Cortex of kidney (tissue), 1 donor: Measurements from ENCODE around the gene NSDHL.
A peak's percentile ranks its signal among the peaks of the same experiment; 100 is the strongest.
"Not testable (repeated sequence)": the region's sequence is repeated elsewhere in the genome, so short reads cannot be mapped to it uniquely, and the experiment has no call there.

Experiments used
- DNase-seq: peaks from one replicate; lab custom pipeline; 2025; lab: John Stamatoyannopoulos, UW

The NSDHL gene

DNA sequence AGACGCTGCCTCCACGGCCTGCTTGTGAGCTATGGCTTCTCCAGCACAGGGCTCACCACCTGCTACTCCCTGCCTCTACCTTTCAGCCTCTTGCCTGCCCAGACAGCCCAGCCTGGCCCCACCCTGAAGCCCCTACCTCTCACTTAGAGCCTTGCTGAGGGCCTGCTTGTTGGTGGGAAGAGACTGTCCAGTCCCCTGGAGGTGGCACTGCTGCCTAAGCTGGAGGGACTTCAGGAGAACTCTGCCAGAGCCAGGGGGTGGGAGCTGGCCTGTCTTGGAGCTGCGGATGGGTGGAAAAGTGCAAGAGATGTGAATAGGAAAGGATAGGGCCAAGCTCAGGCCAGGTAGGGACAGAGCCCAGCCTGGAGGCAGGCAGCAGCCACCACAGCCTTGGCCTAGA is 64.3 kb downstream of the NSDHL start:
- no peak for DNase-seq

DNA sequence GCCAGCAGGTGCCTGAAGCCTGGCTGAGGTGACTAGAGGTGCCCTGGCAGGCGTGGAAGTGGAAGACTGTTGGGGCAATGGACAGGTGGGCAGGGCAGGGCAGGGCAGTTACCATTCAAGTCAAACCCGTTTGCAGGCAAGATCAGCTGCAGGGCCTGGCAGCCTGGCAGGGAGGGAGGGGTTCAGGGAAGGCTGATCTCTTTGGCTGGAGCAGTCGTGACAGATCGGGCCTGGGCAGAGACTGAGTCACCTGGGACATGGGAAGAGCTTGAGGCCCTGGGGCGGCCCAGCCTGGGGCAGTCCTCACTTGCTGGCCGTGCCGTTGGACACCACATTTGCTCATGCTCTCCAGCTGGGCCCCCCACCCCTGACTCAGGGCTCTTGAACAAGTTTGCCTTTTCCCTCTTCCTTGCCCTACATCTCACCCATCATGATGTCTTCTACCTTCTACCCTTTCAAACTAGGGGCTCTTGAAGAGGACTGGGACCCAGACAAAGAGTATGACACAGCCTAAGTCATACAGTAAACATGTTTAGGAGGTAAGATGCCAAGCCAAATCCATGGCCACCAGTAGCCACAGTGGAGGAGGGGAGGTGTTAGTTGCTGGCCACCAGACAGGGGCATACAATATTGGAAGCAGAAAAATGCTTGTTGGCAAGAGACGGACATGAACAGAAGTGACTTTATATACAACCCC is 65.0 kb downstream of the NSDHL start:
- DNase-seq = no peak

DNA sequence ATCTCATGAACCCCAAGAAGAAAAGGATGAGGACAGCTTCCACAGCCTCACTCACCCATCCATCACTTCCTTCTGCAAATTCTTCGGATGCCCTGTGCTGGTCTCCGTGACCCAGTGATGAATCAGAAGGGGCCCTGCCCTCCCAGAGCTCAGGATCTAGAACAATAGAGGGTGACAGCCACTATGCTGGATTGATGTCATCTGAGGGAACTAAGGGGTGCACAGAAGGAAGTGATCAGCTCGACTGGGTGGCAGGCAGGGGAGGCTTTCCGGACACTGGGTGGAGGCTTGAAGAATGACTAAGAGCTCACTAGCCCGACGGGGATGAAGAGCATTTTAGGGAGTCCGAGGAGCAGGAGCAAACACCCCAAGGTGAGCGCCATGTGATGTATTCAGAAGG is 65.6 kb downstream of the NSDHL start:
- DNase-seq = no peak

DNA sequence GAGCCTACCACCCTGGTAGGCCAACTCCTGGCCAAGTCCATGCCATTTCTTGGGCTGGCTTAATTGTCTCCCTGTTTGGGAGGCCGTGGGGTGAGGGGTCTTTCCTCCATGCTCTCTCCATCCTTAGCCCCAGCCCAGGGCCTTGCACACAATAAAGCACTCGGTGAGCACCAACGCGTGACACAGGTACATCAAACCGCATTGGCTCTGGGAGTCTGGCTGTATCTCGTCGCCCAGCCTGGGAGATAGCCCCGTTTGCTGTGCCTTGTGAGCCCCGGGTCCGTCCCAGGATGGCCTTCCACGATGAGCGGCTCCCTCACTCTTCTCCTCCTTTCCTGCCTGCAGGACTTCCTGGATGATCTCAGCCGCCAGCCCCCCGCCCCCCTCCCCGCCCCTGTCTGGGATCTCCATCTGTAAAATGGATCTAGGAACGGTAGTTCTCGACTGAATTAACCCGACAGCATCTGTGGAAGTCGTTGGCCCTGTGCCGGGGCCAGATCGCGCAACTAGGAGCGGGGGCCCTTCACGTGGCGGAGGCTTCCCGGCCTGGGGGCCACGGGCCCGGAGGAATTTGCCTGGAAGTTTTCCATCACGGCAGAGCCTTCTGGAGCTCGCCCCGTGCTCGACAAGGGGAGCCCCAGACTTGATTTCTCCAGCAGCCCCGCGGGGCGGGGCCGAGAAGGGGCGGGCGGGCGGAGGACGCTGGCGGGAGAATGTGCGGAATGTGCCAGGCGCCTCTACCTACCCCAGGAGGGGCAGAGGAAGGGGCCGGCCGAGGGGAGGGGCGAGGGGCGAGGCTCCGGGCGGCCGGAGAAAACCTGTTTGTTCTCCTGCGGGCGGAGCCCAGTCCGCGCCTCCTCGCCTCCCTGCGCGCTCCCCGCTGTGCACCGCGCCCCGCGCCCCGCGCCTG is 66.6 kb downstream of the NSDHL start, which contains the start of gene ZNF185:
ZNF185 (plus strand) TSS at position 846 of the 910 bp plus-strand sequence. CDS start 16,423 bp downstream, outside the sequence.
- DNase-seq = peak; percentile 4

DNA sequence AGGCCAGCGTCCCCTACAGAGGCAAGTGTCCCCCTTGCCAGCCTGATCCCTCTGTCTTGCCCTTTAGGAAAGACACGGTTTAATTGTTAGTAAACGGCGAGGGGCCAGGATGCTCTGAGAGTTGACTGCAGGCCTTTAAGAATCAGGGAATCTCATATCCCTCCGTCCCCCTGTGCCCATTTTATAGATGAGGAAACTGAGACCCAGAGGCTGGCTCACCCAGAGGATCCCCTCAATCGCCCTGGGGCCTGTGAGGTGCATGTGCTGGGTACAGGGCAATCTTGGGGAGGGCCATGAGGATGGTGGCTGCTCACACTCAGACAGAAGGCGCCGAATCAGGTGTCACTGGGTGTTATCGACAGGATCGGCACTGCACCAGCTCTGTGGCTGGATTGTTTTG is 67.6 kb downstream of the NSDHL start:
- no peak for DNase-seq

DNA sequence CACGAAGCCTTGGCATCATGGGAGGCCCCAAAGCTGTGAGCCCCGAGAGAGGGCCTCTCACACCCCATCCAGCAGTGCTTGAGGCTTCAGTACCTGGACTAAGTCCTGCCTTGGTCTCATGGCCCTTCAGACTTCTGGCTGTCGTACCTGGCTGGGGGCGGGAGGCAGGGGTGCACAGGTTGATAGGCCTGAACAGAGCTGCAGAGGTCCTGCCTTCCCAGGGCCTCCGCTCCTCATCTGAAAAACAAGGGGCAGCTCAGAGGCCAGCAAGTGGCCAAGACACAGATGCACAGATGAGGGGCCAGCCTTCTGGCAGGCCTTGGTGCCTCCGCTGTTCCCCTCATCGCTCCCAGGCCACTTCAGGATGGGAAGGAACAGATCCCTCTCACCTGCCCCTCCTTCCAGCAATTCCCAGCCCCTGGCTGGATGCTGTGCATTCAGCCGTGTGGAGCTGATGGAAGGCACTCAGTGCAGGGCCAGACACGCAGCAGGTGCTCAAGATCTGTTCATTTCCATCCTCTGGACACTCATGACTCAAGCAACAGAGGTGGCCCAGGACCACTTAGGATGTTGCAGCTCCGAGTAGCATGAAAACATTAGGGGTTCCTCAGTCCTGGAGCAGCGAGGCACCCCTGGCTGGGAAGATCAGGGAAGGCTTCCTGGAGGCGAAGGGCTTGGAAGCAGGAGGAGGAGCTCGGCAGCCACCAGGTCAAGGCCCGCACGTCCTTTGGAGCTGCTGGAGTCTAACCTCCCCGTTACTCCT is 68.4 kb downstream of the NSDHL start:
- no peak for DNase-seq

DNA sequence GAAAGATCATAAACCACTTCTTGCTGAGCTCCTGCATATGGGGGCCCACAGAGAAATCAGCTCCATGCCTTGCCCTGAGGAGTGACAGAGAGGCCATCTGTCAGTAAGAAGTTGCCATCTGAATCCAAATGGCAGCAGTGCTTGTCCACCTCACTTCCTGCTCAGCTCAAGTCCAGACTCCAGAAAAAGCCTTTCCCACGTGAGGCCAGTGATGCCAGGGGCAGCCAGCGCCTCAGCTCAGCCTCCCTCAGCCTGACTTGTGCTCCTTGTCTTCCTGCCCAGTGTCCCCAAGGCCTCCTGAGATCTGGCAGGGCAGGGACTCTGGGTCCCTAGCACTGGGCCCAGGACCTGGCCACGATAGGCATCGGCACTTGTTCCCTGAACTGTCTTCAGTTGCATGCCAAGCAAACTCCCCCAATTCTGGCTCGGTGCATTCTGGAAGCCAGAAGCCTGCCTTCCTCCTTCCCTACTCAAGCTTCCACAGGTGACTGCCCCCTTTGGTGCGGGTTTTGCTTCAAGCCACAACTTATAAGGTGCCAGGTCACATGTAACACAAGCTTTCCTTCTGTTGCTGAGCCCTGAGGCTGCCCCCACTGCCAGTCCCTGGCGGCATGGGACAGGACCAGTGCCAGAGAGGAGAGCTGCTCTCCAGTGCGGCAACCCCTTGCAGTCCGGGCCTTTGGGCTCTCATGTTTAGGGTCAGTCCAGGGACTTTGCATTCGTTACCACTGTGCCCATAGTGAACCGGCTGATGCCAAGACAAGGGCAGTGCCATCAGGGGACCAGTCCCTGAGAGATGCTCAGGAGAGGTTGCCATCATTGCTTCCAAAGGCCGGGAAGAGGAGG is 69.2 kb downstream of the NSDHL start:
- DNase-seq = no peak

DNA sequence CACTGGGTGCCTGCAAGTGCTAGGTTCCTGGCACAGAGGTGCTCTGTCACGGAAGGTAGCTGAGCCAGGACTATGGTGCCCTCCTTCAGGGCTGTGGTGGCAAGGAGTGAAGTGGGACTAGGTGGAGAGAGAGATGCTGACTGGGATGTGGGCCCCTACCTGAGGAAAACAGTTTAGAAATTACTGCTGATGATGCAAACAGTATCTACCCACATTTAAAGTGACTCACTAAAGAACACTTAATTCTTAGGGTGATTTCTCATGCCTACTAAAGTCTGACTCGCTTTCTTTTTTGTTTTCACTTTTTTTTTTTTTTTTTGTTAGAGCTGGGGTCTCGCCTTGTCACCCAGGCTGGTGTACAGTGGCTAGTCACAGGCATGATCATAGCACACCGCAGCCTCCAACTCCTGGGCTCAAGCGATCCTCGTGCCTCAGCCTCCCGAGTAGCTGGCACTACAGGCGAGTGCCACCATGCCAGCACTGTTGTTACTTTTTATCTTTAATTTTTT is 70.1 kb downstream of the NSDHL start:
- DNase-seq = no peak

DNA sequence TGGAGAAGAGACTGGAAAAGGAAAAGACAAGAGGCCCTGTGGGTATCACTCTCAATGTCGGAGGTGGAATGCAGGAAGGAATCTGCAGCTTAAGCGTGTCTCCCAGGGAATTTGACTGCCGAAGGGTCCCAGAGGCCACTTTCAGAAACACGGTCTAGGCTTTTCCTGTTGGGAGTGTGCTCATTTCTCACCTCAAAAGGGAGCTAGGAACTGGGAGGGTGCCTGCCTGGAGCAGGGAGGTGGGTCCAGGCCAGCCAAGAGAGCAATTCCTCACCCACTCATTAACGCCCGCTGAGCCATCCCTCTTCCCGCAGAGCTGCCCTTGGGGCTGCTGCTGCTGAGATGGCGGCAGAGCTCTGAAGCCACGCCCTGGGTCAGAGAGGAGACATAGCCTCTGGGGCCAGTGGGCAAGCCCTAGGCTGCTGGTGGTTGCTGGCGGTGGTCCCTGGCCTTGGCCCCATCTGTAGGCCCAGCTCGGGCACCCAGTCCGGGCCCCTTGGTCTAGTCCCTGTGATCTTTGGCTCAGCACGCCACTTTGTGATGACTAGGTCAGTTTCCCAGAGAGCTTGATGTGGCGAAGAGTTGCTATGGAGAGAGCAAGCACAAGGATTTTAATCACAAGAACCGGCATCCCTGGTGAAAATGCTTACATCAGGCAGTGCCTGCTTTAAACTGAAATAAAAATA is 71.1 kb downstream of the NSDHL start:
- DNase-seq = no peak

DNA sequence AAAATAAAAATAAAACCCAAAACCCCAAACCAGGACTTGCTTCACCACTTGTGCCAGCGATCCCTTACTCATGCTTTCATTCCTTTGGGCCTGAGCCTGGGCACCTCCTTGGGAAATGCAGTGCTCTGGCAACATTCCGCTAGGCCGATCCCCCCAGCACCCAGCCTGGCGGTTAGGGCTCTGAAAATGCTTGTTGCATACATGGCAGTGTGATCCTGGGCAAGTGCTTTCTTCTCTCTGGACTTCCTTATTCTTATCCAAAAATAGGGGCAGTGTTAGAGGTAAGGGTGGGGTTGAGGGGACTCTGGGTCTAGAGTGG is 71.6 kb downstream of the NSDHL start:
- DNase-seq = no peak

DNA sequence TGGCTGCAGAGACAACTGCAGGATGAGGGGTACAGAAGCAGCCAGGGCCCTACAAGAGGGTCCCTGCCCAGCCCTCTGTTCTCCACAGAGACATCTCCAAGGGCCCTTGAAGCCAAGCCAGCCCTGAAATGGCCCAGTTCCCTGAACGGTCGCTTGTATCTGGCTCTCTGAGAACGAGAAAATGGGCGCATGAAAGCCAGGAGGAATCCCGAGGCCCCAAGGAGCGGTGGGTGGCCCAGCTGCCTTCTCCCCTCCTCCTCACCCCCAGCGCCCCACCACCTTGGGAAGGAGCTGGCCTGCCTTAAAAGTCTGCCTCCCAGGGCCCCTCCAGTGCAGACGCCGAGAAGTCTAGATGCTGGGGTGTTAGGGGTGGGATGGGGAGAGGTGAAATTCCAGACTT is 72.7 kb downstream of the NSDHL start:
- DNase-seq = no peak

DNA sequence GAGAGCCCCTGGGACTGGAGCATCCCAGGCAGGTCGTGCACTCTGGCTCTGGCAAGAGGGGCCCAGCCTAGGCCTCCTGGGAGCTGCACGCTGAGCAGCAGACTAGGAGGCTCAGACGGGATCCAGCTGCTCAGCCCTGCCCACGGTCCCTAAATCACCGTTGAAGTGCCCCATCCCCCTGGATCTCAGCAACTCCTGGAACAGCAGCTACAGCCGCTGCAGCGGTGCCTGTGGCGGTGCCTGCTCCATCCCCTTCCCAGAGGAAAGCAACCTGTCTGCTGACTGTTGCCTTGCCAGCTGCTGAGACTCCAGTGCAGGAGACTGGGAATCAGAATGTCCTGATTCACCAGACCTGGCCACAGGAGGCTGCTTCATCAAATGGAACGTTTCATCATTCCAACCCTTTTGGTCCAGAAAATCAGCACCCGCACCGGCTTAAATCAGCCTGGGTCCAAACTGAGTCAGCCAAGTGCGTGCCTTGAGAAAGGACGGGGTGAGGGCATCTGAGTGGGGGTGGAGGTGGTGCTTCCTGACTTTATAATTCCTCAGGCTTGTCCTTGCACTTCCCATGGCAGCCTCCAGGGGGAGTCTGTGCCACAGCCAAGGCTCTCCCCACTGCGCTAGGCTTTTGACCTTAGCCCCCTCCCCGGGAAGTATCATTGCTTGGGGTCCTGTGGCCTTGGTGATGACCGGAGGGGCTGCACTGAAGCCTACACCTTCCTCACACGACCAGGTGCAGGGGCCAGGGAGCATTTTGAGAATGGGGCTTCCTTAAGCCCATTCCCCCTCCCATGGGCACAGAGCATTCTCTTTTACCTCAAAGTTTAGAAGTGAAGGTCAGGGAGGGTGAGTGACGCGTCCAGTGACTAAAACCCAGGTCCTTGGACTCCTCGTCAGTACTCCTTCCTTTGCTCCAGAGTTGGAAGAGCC is 73.6 kb downstream of the NSDHL start:
- no peak for DNase-seq

DNA sequence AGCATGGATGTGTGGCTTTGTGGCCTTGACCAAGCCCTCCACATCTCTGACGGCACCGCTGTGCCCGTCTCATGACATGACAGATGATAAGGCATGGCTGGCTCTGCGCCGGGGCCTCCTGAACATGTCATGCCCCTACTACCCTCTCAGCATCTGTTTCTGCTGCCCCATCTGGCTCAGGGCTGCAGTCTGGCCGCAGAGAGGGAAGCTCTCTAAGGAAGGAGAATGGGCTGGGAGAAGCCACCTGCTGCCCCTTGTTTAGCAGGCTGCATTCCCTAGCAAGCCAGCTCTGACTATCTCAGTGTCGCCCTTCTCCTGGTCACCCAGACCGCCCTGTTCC is 74.2 kb downstream of the NSDHL start:
- DNase-seq = no peak

DNA sequence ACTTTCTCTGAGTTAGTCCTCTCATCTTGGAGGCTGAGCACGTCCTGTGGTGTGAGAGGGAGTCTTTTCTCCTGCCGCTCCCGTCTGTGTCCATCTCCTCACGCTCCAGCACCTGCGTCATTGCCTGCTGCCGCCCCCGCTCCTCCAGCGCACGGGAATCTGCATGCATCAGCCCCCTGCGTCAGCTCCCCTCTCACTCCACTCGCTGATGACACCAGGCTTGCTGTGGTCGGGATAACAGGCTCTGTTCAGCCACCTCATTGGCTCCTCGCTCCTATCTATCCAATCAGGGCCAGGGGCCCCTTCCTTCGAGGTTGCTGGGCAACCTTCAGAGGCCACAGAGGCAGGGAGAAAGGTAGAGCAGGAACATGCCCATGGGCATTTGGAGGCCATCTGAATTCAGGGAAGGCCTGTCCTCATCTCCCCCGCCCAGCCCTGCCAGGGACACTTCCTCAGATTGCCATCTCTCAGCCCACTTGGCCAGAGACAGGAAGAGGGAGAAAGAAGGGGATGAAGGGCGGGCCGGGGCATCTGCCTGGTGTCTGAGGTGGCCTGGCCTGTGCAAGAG is 76.3 kb downstream of the NSDHL start:
- DNase-seq = no peak

DNA sequence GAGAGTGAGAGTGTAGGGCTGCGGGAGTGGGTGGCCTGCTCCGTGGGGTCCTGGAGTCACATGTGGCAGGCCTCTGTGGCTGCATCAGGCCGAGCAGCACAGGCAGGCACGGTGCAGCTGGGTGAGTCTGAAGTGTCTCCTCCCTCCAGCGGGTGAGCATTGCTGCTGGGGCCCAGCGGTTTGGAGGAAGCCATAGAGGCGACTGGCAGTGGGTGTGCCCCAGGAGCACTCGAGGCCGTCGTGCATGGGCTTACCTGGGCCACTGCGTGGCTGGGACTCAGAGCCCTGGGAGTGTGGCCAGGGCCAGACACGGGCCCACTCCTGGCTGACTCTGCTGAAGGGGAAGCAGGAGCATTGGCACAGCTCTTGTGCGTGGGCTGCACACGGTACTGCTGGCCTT is 77.6 kb downstream of the NSDHL start:
- DNase-seq = no peak

DNA sequence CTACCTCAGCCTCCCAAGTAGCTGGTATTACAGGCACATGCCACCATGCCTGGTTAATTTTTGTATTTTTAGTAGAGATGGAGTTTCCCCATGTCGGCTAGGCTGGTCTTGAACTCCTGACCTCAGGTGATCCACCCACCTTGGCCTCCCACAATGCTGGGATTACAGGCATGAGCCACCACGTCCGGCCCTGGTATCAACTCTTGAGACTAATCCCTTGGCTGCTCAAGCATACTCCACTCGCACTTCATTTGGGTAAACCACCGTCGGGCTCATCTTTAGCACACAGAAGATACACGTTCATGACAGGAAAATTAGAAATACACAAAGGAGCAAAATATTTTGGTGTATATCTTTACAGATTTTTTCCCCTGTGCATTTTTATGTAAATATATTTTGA is 79.2 kb downstream of the NSDHL start:
- not testable (repeated sequence) for DNase-seq

DNA sequence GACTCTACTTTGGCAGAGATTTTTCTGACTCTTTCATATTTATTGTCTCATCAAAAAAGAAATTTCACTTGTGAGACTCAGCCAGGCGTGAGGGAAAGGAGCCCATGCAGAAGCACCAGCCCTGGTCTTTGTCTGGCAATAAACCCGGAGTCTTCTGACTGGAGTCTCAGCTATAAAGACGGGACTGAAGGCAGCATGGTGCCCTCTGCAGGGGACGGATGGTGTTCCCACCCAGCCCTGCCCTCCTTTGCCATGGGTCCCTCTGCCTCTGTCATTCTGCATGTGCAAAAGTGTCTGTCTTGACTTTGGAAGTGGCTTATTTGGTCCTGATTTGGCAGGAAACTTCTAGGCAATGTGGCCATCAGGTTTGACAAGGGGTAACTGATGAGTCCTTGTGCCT is 81.2 kb downstream of the NSDHL start:
- no peak for DNase-seq

DNA sequence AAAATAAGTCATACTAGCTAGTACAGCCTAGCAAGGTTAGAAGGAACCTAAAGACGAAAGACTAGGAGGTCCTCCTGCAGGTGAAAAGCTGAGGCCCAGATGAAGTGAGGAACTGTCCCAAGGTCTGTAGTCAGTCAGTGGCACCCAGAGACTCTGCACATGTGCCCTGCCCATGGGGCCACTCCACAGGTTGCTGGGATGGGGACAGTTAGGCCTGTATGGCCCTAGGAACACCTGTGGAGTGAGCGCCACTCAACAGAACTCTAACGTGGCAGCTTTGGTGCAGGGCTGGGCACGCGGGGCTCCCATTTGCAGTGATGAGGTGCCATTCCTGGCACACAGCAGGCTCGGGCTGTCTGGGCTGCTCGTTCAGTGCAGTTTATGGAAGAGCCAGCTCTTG is 81.8 kb downstream of the NSDHL start:
- DNase-seq = no peak

DNA sequence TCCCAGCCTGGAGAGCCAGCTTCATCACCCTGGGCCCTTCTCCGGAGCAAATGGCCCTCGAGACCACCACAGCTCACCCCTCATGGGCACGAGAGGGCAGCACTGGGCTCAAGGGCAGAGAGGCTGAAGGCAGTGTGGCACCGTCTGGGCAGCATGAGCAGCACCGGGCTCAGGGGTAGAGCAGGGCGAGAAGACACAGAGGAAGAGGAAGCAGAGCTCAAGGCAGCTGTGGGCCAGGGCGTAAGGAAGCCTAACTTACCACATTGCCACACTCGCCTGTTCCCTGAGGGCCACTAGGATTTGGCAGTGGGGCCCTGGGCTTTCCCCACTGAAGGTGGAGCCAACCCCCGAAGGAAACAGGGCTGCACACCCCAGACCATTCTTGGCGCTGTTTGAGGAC is 82.5 kb downstream of the NSDHL start:
- no peak for DNase-seq

DNA sequence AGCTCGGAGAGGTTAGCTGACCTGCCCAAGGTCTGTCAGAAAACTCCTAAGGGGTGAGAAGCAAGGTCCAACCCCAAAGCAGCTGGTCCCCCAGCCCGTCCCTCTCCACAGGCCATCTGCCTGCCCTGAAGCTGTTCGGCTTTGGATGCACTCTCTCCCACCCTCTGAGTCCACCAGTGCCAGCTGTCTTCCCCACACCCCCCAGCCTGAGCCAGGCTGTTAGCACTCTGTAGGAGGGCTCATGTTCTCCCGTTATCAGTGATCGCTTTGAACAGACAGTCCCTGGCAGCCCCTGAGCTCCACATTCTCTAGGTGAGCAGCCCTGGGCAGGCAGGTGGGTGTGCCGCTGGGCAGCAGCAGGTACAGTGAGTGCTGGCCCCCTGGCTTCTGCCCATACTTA is 83.0 kb downstream of the NSDHL start:
- DNase-seq = no peak
